Measurements from ENCODE around the gene PSENEN. TPM values are rescaled to one million over a fixed set of nuclear protein-coding genes. Genes with fewer than 3 reads are reported as not detected.

PSENEN gene
- total RNA-seq, 2 donors from 2014 or later: 33.6 to 37.3 TPM

- DNase-seq (ENCODE audit: low spot score): no peak
- intact Hi-C loops (cut with DNase I): no loop called here
Measured at GRCh38 chr19:35730326-35730725, 15.1 kb upstream of the PSENEN start.

DNA sequence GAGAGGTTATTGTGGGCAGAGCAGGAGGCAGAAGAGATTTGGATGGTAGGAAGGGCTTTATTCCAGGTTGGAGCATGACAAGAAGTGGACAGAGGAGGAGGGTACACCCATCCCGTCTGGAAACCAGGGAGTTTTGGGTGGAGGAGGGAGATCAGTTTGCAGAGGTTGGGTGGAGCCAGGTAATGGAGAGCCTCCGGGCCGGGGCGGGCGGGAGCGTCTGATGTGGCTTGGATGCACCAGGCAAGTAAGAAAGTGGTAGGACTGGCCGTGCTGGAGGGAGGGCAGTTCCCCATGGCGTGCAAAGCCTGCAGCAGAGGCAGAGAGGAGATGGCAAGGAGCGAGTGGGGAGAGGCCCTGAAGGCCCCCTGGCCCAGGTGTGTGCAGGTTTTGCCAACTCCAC is 14.1 kb upstream of the PSENEN start:
- no peak for DNase-seq (ENCODE audit: low spot score)
- intact Hi-C loops (cut with DNase I): no loop called here

- intact Hi-C loops (cut with DNase I): no loop called here
- DNase-seq (ENCODE audit: low spot score): no peak
Measured at GRCh38 chr19:35731779-35732405, 13.6 kb upstream of the PSENEN start.

GRCh38 chr19:35732540-35733179 is 12.8 kb upstream of the PSENEN start:
- intact Hi-C loops (cut with DNase I): no loop called here
- peak; percentile 80 for DNase-seq (ENCODE audit: low spot score)

DNA sequence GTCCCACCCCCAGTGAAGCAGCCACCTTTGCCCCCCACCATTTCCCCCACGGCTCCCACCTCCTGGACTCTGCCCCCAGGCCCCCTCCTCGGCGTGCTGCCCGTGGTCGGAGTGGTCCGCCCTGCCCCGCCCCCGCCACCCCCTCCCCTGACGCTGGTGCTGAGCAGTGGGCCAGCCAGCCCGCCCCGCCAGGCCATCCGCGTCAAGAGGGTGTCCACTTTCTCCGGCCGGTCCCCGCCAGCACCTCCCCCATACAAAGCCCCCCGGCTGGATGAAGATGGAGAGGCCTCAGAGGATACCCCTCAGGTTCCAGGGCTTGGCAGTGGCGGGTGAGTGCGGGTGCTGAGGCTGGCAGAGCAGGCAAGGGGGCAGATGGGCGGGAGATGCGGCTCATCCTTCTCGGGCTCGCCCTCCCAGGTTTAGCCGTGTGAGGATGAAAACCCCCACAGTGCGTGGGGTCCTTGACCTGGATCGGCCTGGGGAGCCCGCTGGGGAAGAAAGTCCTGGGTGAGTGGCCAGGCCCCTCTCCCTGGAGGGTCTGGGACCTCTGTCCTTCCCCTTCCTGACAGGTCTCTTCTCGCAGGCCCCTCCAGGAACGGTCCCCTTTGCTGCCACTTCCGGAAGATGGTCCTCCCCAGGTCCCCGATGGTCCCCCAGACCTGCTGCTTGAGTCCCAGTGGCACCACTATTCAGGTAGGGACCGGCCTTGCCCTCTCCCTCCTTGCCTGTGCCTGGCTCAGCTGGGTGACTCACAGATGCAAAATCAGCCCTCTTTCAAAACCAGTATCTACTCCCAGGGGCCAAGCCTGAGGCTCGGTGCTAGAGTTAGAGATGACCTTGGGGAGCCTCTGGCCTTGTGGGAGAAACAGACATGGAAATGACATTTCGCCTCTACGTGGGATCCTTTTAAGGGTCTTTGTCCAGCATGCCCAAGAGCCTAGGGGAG is 12.0 kb upstream of the PSENEN start:
- intact Hi-C loops (cut with DNase I): no loop called here
- peak; percentile 74 for DNase-seq (ENCODE audit: low spot score)

GRCh38 chr19:35734273-35734672 is 11.2 kb upstream of the PSENEN start:
- intact Hi-C loops (cut with DNase I): no loop called here
- DNase-seq (ENCODE audit: low spot score): peak; percentile 79

DNA sequence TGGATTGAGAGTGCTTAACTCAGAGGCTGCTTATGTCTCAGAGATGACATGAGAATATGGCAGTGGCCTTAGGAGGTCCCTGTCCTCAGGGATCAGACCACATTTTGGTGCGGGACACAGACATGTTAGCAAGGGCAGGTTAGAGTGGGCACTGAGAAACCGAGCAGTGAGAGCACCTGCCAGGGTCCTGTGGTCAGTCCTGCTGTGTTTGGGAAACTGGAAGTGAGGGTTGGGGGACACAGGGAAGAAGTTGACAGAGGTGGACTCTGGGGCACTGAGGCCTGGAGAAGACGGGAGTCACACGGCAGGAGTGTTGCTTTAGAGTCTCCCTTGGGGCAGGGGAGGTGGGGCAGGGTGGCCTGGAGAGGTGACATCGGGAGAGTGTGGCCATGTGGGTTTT is 10.6 kb upstream of the PSENEN start:
- intact Hi-C loops (cut with DNase I): no loop called here
- no peak for DNase-seq (ENCODE audit: low spot score)

DNA sequence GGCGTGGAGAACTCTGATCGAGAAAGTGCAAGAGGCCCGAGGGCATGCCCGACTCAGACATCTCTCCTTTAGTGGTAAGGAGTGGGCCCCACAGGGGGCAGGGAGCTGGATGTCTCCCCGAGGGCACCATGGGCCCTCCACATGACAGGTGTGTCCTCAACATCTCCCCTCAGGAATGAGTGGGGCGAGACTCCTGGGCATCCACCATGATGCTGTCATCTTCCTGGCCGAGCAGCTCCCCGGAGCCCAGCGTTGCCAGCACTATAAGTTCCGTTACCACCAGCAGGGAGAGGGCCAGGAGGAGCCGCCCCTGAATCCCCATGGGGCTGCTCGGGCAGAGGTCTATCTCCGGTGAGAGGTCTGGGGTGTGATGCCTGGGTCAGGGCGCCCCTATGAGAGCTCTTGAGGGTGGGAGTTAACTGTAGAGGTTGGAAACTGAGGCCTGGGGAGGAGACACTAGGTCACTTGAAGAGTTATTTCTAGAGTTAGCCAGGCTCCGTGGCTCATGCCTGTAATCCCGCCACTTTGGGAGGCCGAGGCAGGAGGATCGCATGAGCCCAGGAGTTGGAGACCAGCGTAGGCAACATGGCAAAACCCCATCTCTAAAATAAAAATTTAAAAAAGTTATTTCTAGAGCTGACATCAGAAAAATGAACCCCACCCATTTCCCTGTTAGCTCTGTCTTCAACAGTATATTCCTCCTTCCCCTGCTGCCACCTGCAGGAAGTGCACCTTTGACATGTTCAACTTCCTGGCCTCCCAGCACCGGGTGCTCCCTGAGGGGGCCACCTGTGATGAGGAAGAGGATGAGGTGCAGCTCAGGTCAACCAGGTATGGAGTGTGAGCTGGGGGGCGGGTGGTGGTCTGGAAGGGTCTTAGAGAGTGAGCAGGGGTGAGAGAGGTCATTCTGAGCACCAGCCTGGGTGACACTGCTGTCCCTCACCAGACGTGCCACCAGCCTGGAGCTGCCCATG is 8.3 kb upstream of the PSENEN start:
- intact Hi-C loops (cut with DNase I): no loop called here
- no peak for DNase-seq (ENCODE audit: low spot score)

DNA sequence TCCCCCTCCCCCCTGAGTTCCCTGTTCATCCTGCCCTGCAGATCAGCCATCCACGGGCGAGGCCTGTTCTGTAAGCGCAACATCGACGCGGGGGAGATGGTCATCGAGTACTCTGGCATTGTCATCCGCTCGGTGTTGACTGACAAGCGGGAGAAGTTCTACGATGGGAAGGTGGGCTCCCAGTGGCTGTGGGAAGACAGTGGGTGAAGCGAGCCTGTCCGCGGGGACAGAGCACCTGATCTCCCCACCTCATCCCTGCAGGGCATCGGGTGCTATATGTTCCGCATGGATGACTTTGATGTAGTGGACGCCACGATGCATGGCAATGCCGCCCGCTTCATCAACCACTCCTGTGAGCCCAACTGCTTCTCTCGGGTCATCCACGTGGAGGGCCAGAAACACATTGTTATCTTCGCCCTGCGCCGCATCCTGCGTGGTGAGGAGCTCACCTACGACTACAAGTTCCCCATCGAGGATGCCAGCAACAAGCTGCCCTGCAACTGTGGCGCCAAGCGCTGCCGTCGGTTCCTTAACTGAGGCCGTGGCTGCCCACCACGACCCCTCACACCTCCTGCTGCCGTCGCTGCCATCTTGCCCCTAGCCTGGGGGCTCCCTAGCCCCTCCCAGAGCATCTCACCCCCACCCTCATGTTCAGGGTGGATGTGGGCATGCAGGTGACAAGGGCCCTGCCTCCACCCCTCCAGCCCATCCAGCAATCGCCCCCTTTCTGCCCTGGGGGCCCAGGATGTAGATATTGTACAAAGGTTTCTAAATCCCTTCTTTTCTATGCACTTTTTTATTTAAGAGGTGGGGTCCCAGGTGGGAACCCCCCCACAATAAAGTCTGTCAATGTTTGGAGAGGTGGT is 7.2 kb upstream of the PSENEN start:
- intact Hi-C loops (cut with DNase I): no loop called here
- peak; percentile 80 for DNase-seq (ENCODE audit: low spot score)

DNA sequence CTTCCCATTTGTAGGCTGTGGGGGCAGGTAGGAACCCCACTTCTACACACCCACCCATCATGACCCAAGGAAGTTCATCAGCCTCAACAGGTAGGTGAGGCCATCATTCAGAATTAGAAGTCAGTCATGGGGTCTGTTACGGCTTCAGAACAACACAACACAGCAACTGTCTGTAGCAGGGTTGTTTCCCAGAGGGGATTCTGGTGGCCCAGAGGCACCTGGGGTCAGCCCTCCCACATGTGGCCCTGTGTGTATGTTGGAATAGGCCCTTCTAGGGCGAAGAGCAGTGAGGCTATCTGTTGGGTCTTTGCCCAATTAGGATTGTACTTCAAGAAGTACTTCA is 6.6 kb upstream of the PSENEN start:
- no peak for DNase-seq (ENCODE audit: low spot score)
- intact Hi-C loops (cut with DNase I): no loop called here

- peak; percentile 84 for DNase-seq (ENCODE audit: low spot score)
- intact Hi-C loops (cut with DNase I): loop anchor here in 1 of 2 donors (10.0 kb wide), 1 partner anchor 195 kb away; the partner anchor contains the start of gene LRFN3
Measured at GRCh38 chr19:35739275-35740107, 6.0 kb upstream of the PSENEN start.

DNA sequence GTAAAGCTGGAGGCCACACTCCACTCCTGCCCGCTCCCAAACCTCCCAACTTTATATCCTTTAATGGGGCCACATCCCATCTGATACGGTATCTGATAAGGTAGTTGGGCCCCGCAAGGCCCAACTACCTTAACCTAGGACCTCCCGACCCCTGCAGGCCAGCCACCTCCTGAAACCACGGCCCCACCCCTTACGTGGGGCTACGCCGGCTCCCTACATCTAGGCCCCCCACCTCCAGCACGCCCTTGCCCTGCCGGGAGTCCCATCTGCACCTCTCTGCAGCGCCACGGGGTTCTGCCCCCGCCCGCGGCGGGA is 5.4 kb upstream of the PSENEN start:
- no peak for DNase-seq (ENCODE audit: low spot score)
- intact Hi-C loops (cut with DNase I): loop anchor here in 1 of 2 donors (10.0 kb wide), 1 partner anchor 195 kb away; the partner anchor contains the start of gene LRFN3

DNA sequence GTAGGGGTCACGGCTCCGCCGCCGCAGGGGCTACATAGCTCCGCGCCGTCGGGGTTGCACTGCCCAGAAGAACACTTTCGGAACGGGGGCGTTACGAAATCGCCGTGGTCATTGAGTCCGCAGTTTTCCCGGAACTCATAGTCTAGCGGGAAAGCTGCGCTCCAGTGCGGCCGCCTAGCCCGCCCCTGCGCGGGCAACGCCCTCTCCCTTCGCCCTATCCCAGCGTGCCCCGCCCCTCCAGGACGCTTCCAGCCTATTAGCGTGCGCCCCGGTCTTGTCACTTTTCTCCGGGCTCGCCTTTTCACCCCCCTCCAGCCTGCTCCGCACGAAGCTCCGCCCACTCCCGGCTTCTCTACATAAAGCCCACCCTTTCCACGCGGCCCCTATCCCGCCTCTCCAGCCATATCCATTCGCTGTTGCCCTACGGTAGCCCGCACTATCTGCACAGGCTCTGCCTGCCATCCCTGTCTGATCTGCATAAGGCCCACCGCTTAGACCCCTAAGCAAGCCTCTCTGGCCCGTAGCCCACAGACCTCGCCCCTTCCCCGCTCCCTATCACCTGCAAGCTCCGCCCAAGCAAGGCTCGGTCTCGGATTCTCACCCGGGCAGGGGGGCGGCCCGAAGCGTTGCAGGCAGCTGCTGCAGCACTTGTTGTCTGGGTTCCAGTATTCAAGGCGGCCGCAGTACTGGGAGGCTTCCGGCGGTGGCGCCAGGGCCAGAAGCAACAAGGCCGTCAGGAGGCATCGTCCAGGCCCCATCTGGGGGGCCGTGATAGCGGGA is 4.8 kb upstream of the PSENEN start:
- DNase-seq (ENCODE audit: low spot score): peak; percentile 99
- intact Hi-C loops (cut with DNase I): loop anchor here in 1 of 2 donors (10.0 kb wide), 1 partner anchor 194 kb away; the partner anchor contains the start of gene LRFN3

DNA sequence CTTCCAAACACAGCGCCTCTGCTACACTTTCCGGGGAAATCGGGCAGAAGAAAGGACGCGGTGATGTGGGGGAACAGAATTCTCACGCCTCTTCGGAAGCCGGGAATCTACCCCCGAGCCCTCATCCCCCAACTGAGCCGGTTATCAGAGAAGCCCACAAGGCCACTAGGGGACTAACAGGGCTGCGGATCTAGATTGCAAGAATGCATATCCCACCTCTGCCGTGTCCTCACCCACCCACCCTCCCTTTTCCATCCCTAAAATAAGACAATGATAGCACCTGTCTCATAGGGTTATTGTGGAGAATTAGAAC is 4.3 kb upstream of the PSENEN start:
- DNase-seq (ENCODE audit: low spot score): no peak
- intact Hi-C loops (cut with DNase I): loop anchor here in 1 of 2 donors (10.0 kb wide), 1 partner anchor 194 kb away; the partner anchor contains the start of gene LRFN3

GRCh38 chr19:35742121-35742724 is 3.2 kb upstream of the PSENEN start, which contains the start of gene IGFLR1:
TSS of gene IGFLR1 (minus strand) at chr19:35742452. CDS start at chr19:35741180, 1,272 bp downstream.
- intact Hi-C loops (cut with DNase I): loop anchor here in 1 of 2 donors (10.0 kb wide), 1 partner anchor 193 kb away; the partner anchor contains the start of gene LRFN3
- DNase-seq (ENCODE audit: low spot score): peak; percentile 78

Measured in posterior vena cava (tissue), 2 donors.